GM19238 (cell line): ENCODE results near the gene CEND1.
A peak's percentile ranks its signal among the peaks of the same experiment; 100 is the strongest.

Source experiments
- DNase-seq: peaks from one replicate; pipeline ENCODE4 v3.0.0; 2011; ENCODE audit warnings: low spot score; ENCODE audit not compliant: insufficient read length

CEND1 gene

GRCh38 chr11:778976-779954 lies 10.6 kb downstream of the CEND1 start:
- no peak for DNase-seq

GRCh38 chr11:777288-778255 lies 12.3 kb downstream of the CEND1 start, which contains the start of gene GATD1:
Gene GATD1, minus strand, starts transcription at chr11:777487. Its CDS starts 25 bp downstream, at chr11:777462.
- peak; percentile 100 for DNase-seq

- no peak for DNase-seq
Observed at GRCh38 chr11:776561-777287, 13.2 kb downstream of the CEND1 start.

GRCh38 chr11:776263-776560 lies 13.7 kb downstream of the CEND1 start:
- no peak for DNase-seq

GRCh38 chr11:774873-775592 lies 14.9 kb downstream of the CEND1 start:
- no peak for DNase-seq

- DNase-seq: no peak
Observed at GRCh38 chr11:773830-774229, 16.1 kb downstream of the CEND1 start.

GRCh38 chr11:773425-773824 lies 16.5 kb downstream of the CEND1 start:
- no peak for DNase-seq

GRCh38 chr11:772429-773390 lies 17.2 kb downstream of the CEND1 start:
- no peak for DNase-seq

- no peak for DNase-seq
Observed at GRCh38 chr11:771617-772204, 18.2 kb downstream of the CEND1 start.

- no peak for DNase-seq
Observed at GRCh38 chr11:770642-771616, 19.0 kb downstream of the CEND1 start.

- DNase-seq: no peak
Observed at GRCh38 chr11:769887-770641, 19.8 kb downstream of the CEND1 start.

- no peak for DNase-seq
Observed at GRCh38 chr11:767238-767637, 22.7 kb downstream of the CEND1 start.

- no peak for DNase-seq
Observed at GRCh38 chr11:766936-767210, 23.0 kb downstream of the CEND1 start.

GRCh38 chr11:766106-766935 lies 23.6 kb downstream of the CEND1 start:
- no peak for DNase-seq

GRCh38 chr11:765802-766091 lies 24.1 kb downstream of the CEND1 start:
- DNase-seq: no peak

GRCh38 chr11:765025-765801 lies 24.7 kb downstream of the CEND1 start:
- DNase-seq: peak; percentile 69
